Activated T-cell treated with anti-CD3 and anti-CD28 coated beads, Interleukin-2, amount 50 U/mL, for 4 hours (primary cell): ENCODE data around the gene SKIC3. TPM values are rescaled to one million over a fixed set of nuclear protein-coding genes. Genes with fewer than 3 reads are reported as not detected.

Experiments
- ATAC-seq, 2 donors: fragments of 200-7000 bp; cut with Tn5 transposase; one replicate each; pipeline ENCODE4 v1.10.0; 2021
- DNase-seq: peaks from one replicate; pipeline ENCODE4 v3.0.0-alpha.2; 2020
- H3K27me3 Mint-ChIP-seq: one replicate; pipeline ENCODE4 v1.8.0; 2021; ENCODE audit warnings: low read depth, mixed read lengths
- H3K36me3 Mint-ChIP-seq: one replicate; pipeline ENCODE4 v1.8.0; 2022; ENCODE audit warnings: mixed read lengths; ENCODE audit not compliant: insufficient read depth
- H3K4me1 Mint-ChIP-seq: one replicate; pipeline ENCODE4 v1.8.0; 2021; ENCODE audit warnings: low read depth, mixed read lengths
- H3K4me3 Mint-ChIP-seq: one replicate; pipeline ENCODE4 v1.8.0; 2021; ENCODE audit warnings: mild to moderate bottlenecking, moderate library complexity, mixed read lengths
- H3K9me3 Mint-ChIP-seq: one replicate; pipeline ENCODE4 v1.8.0; 2021; ENCODE audit warnings: mixed read lengths
- total RNA-seq, 3 donors: library from RNA; stranded (reverse); gene quantifications; one replicate each; pipeline ENCODE4 v1.2.1, GENCODE V29; 2021

The SKIC3 gene
- total RNA-seq, 3 donors from 2014 or later = 39.8 to 42.2 (median 41.9) TPM

GRCh38 chr5:95555553-95555952 is 776 bp upstream of the SKIC3 start:
- Mint-ChIP-seq H3K4me1 (peaks cover 34% of the 10 kb centered on the region), H3K9me3 (no peaks in the 10 kb centered on the region), H3K4me3 (peak overlapping the region; percentile 94)

GRCh38 chr5:95554331-95554646 is 488 bp downstream of the SKIC3 start:
- H3K4me3 Mint-ChIP-seq = peak overlapping the region; percentile 94
- DNase-seq (no peak), ATAC-seq (peak; percentile 41 to 44)
- H3K4me1 Mint-ChIP-seq = peaks cover 37% of the 10 kb centered on the region
- peaks cover 18% of the 10 kb centered on the region for H3K36me3 Mint-ChIP-seq
- no peaks in the 10 kb centered on the region for H3K27me3 Mint-ChIP-seq
- no peaks in the 10 kb centered on the region for H3K9me3 Mint-ChIP-seq

More at GRCh38 chr5:95555553-95555952, 776 bp upstream of the SKIC3 start:
- Mint-ChIP-seq H3K27me3 (no peaks in the 10 kb centered on the region), H3K36me3 (peaks cover 13% of the 10 kb centered on the region)
- ATAC-seq (no peak), DNase-seq (no peak)

- Mint-ChIP-seq H3K4me1 (peaks cover 36% of the 10 kb centered on the region), H3K9me3 (no peaks in the 10 kb centered on the region), H3K4me3 (no peak overlapping the region), H3K36me3 (peaks cover 30% of the 10 kb centered on the region), H3K27me3 (no peaks in the 10 kb centered on the region)
- ATAC-seq = no peak
- no peak for DNase-seq
Measured at GRCh38 chr5:95549030-95549429, 5.7 kb downstream of the SKIC3 start.

GRCh38 chr5:95543017-95543705 is 11.6 kb downstream of the SKIC3 start:
- no peaks in the 10 kb centered on the region for H3K9me3 Mint-ChIP-seq
- H3K36me3 Mint-ChIP-seq = peaks cover 35% of the 10 kb centered on the region
- no peak overlapping the region for H3K4me3 Mint-ChIP-seq
- no peaks in the 10 kb centered on the region for H3K27me3 Mint-ChIP-seq
- no peak for ATAC-seq
- DNase-seq = no peak
- H3K4me1 Mint-ChIP-seq = peaks cover 11% of the 10 kb centered on the region

- Mint-ChIP-seq H3K9me3 (no peaks in the 10 kb centered on the region), H3K4me1 (peaks cover 8% of the 10 kb centered on the region), H3K27me3 (no peaks in the 10 kb centered on the region), H3K4me3 (no peak overlapping the region), H3K36me3 (peaks cover 48% of the 10 kb centered on the region)
- ATAC-seq (no peak), DNase-seq (no peak)
Measured at GRCh38 chr5:95537501-95537900, 17.3 kb downstream of the SKIC3 start.

GRCh38 chr5:95533761-95534160 is 21.0 kb downstream of the SKIC3 start:
- Mint-ChIP-seq H3K4me3 (no peak overlapping the region), H3K36me3 (peaks cover 37% of the 10 kb centered on the region)

GRCh38 chr5:95533106-95533505 is 21.7 kb downstream of the SKIC3 start:
- H3K36me3 Mint-ChIP-seq = peaks cover 37% of the 10 kb centered on the region
- no peaks in the 10 kb centered on the region for H3K27me3 Mint-ChIP-seq
- no peak for DNase-seq
- no peak for ATAC-seq
- peaks cover 8% of the 10 kb centered on the region for H3K4me1 Mint-ChIP-seq
- no peaks in the 10 kb centered on the region for H3K9me3 Mint-ChIP-seq
- no peak overlapping the region for H3K4me3 Mint-ChIP-seq

More at GRCh38 chr5:95533761-95534160, 21.0 kb downstream of the SKIC3 start:
- H3K27me3 Mint-ChIP-seq = no peaks in the 10 kb centered on the region
- H3K4me1 Mint-ChIP-seq = peaks cover 7% of the 10 kb centered on the region
- no peak for DNase-seq
- no peaks in the 10 kb centered on the region for H3K9me3 Mint-ChIP-seq
- ATAC-seq = no peak

GRCh38 chr5:95532415-95532814 is 22.4 kb downstream of the SKIC3 start:
- Mint-ChIP-seq H3K27me3 (no peaks in the 10 kb centered on the region), H3K4me3 (no peak overlapping the region), H3K9me3 (no peaks in the 10 kb centered on the region), H3K36me3 (peaks cover 43% of the 10 kb centered on the region), H3K4me1 (peaks cover 8% of the 10 kb centered on the region)
- DNase-seq (no peak), ATAC-seq (no peak)

- H3K4me1 Mint-ChIP-seq = peaks cover 8% of the 10 kb centered on the region
- H3K36me3 Mint-ChIP-seq = peaks cover 45% of the 10 kb centered on the region
- H3K4me3 Mint-ChIP-seq = no peak overlapping the region
- ATAC-seq (no peak), DNase-seq (no peak)
- no peaks in the 10 kb centered on the region for H3K9me3 Mint-ChIP-seq
- no peaks in the 10 kb centered on the region for H3K27me3 Mint-ChIP-seq
Measured at GRCh38 chr5:95531491-95531890, 23.3 kb downstream of the SKIC3 start.

- no peak for DNase-seq
- H3K4me3 Mint-ChIP-seq = no peak overlapping the region
- no peaks in the 10 kb centered on the region for H3K27me3 Mint-ChIP-seq
- ATAC-seq = no peak
- no peaks in the 10 kb centered on the region for H3K9me3 Mint-ChIP-seq
- peaks cover 46% of the 10 kb centered on the region for H3K36me3 Mint-ChIP-seq
- peaks cover 8% of the 10 kb centered on the region for H3K4me1 Mint-ChIP-seq
Measured at GRCh38 chr5:95530416-95530815, 24.4 kb downstream of the SKIC3 start.

GRCh38 chr5:95528565-95528964 is 26.2 kb downstream of the SKIC3 start:
- Mint-ChIP-seq H3K4me3 (no peak overlapping the region), H3K27me3 (no peaks in the 10 kb centered on the region), H3K36me3 (peaks cover 35% of the 10 kb centered on the region), H3K4me1 (peaks cover 6% of the 10 kb centered on the region), H3K9me3 (no peaks in the 10 kb centered on the region)
- ATAC-seq (no peak), DNase-seq (no peak)

GRCh38 chr5:95526871-95527270 is 27.9 kb downstream of the SKIC3 start:
- Mint-ChIP-seq H3K4me3 (no peak overlapping the region), H3K36me3 (peaks cover 36% of the 10 kb centered on the region), H3K9me3 (no peaks in the 10 kb centered on the region), H3K27me3 (no peaks in the 10 kb centered on the region), H3K4me1 (peaks cover 1% of the 10 kb centered on the region)
- ATAC-seq (no peak), DNase-seq (no peak)

- DNase-seq = no peak
- Mint-ChIP-seq H3K27me3 (no peaks in the 10 kb centered on the region), H3K9me3 (no peaks in the 10 kb centered on the region), H3K36me3 (peaks cover 45% of the 10 kb centered on the region), H3K4me1 (peaks cover 1% of the 10 kb centered on the region), H3K4me3 (no peak overlapping the region)
- ATAC-seq = no peak
Measured at GRCh38 chr5:95524423-95524822, 30.4 kb downstream of the SKIC3 start.

- no peaks in the 10 kb centered on the region for H3K27me3 Mint-ChIP-seq
- ATAC-seq (no peak), DNase-seq (no peak)
- H3K4me1 Mint-ChIP-seq = no peaks in the 10 kb centered on the region
- H3K36me3 Mint-ChIP-seq = peaks cover 39% of the 10 kb centered on the region
- H3K9me3 Mint-ChIP-seq = no peaks in the 10 kb centered on the region
- no peak overlapping the region for H3K4me3 Mint-ChIP-seq
Measured at GRCh38 chr5:95520206-95520605, 34.6 kb downstream of the SKIC3 start.

- ATAC-seq (no peak), DNase-seq (no peak)
- Mint-ChIP-seq H3K4me1 (no peaks in the 10 kb centered on the region), H3K9me3 (no peaks in the 10 kb centered on the region), H3K4me3 (no peak overlapping the region), H3K36me3 (peaks cover 42% of the 10 kb centered on the region), H3K27me3 (no peaks in the 10 kb centered on the region)
Measured at GRCh38 chr5:95519681-95520080, 35.1 kb downstream of the SKIC3 start.
